Measurements from ENCODE around the gene AK5. TPM values are rescaled to one million over a fixed set of nuclear protein-coding genes. Genes with fewer than 3 reads are reported as not detected.

AK5 gene
- total RNA-seq, 4 donors from 2014 or later, result 0.17 to 1.6 (median 0.56) TPM; not detected in 1

- TF ChIP-seq CTCF (IDR thresholded peaks at IDR 0.05) (no peak), POLR2A (IDR thresholded peaks at IDR 0.05) (no peak)
- Histone ChIP-seq H3K4me3 (replicated peaks in 1 of 3) (no peak overlapping the region), H3K36me3 (no peaks in the 10 kb centered on the region), H3K27me3 (no peaks in the 10 kb centered on the region), H3K4me1 (peaks cover 0 to 5% of the 10 kb centered on the region in 2 donors), H3K27ac (no peak overlapping the region), H3K9me3 (no peaks in the 10 kb centered on the region)
- intact Hi-C loops (cut with DNase I), result no loop called here
- 15 to 18% methylated on average over 4 of the region's 4 CpGs for WGBS, 2 donors
- DNase-seq, result peak; percentile 5 to 37
Measured at GRCh38 chr1:77438236-77438913, 156.6 kb downstream of the AK5 start.

GRCh38 chr1:77446841-77447555, 165.2 kb downstream of the AK5 start:
- WGBS, 2 donors, result 62 to 83% methylated on average over 4 of the region's 4 CpGs
- TF ChIP-seq CTCF (IDR thresholded peaks at IDR 0.05) (no peak), POLR2A (IDR thresholded peaks at IDR 0.05) (no peak)
- intact Hi-C loops (cut with DNase I), result no loop called here
- Histone ChIP-seq H3K27me3 (no peaks in the 10 kb centered on the region), H3K36me3 (no peaks in the 10 kb centered on the region), H3K4me1 (no peaks in the 10 kb centered on the region), H3K27ac (no peak overlapping the region), H3K4me3 (replicated peaks in 1 of 3) (no peak overlapping the region), H3K9me3 (no peaks in the 10 kb centered on the region)
- DNase-seq, result no peak

- H3K9me3 ChIP-seq, result no peaks in the 10 kb centered on the region
- H3K36me3 ChIP-seq, result no peaks in the 10 kb centered on the region
- intact Hi-C loops (cut with DNase I), result no loop called here
- H3K27me3 ChIP-seq, result no peaks in the 10 kb centered on the region
- no peak overlapping the region for H3K4me3 ChIP-seq (replicated peaks in 1 of 3)
- H3K4me1 ChIP-seq, result peaks cover 0 to 5% of the 10 kb centered on the region in 2 donors
- TF ChIP-seq POLR2A (IDR thresholded peaks at IDR 0.05) (no peak), CTCF (IDR thresholded peaks at IDR 0.05) (no peak)
- 71 to 87% methylated on average over 2 of the region's 2 CpGs for WGBS, 2 donors
- no peak for DNase-seq
- no peak overlapping the region for H3K27ac ChIP-seq
Measured at GRCh38 chr1:77447669-77448068, 165.8 kb downstream of the AK5 start.

GRCh38 chr1:77459881-77460280, 178.1 kb downstream of the AK5 start:
- DNase-seq, result no peak
- Histone ChIP-seq H3K4me1 (no peaks in the 10 kb centered on the region), H3K4me3 (replicated peaks in 1 of 3) (no peak overlapping the region), H3K36me3 (no peaks in the 10 kb centered on the region), H3K27ac (no peak overlapping the region), H3K27me3 (no peaks in the 10 kb centered on the region), H3K9me3 (no peaks in the 10 kb centered on the region)
- intact Hi-C loops (cut with DNase I), result no loop called here
- no peak for TF ChIP-seq POLR2A (IDR thresholded peaks at IDR 0.05)
- TF ChIP-seq CTCF (IDR thresholded peaks at IDR 0.05), result no peak

- Histone ChIP-seq H3K27me3 (no peaks in the 10 kb centered on the region), H3K36me3 (no peaks in the 10 kb centered on the region), H3K4me3 (replicated peaks in 1 of 3) (no peak overlapping the region), H3K4me1 (no peaks in the 10 kb centered on the region), H3K9me3 (no peaks in the 10 kb centered on the region), H3K27ac (no peak overlapping the region)
- TF ChIP-seq POLR2A (IDR thresholded peaks at IDR 0.05) (no peak), CTCF (IDR thresholded peaks at IDR 0.05) (no peak)
- WGBS, 2 donors, result 79 to 82% methylated on average over 4 of the region's 4 CpGs
- intact Hi-C loops (cut with DNase I), result no loop called here
- no peak for DNase-seq
Measured at GRCh38 chr1:77461691-77462090, 179.9 kb downstream of the AK5 start.
